ENCODE data around the gene ULK1. TPM values are rescaled to one million over a fixed set of nuclear protein-coding genes. Genes with fewer than 3 reads are reported as not detected.

The ULK1 gene
- total RNA-seq, 1 donor: 11.7 TPM

DNA sequence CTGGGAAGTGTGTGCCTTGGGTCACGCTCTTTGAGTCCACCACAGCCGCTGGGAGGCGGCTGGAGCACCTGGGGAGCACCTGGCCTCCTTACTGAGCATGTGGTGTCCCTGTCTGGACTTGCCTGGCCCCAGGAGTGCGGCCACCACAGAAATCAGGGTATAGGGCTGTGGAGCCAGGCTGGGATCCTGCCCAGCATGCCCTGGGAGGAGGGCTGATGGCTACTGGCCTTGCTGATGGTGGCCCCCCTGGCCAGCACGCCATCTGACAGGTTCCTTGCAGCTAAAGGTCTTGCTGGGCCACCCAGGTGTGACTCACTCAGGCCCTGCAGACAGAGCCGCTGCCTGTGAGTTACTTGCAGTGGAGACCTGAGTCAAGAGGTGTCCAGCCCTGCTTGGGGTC, 6.0 kb downstream of the ULK1 start:
- TF ChIP-seq, protein P1, sequence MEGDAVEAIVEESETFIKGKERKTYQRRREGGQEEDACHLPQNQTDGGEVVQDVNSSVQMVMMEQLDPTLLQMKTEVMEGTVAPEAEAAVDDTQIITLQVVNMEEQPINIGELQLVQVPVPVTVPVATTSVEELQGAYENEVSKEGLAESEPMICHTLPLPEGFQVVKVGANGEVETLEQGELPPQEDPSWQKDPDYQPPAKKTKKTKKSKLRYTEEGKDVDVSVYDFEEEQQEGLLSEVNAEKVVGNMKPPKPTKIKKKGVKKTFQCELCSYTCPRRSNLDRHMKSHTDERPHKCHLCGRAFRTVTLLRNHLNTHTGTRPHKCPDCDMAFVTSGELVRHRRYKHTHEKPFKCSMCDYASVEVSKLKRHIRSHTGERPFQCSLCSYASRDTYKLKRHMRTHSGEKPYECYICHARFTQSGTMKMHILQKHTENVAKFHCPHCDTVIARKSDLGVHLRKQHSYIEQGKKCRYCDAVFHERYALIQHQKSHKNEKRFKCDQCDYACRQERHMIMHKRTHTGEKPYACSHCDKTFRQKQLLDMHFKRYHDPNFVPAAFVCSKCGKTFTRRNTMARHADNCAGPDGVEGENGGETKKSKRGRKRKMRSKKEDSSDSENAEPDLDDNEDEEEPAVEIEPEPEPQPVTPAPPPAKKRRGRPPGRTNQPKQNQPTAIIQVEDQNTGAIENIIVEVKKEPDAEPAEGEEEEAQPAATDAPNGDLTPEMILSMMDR (IDR thresholded peaks at IDR 0.05; ENCODE audit: insufficient read depth, low read depth, low read length): no peak
- no peak overlapping the region for H3K4me3 ChIP-seq (ENCODE audit: low read depth, low read length)
- DNase-seq (ENCODE audit: low read depth): no peak

DNA sequence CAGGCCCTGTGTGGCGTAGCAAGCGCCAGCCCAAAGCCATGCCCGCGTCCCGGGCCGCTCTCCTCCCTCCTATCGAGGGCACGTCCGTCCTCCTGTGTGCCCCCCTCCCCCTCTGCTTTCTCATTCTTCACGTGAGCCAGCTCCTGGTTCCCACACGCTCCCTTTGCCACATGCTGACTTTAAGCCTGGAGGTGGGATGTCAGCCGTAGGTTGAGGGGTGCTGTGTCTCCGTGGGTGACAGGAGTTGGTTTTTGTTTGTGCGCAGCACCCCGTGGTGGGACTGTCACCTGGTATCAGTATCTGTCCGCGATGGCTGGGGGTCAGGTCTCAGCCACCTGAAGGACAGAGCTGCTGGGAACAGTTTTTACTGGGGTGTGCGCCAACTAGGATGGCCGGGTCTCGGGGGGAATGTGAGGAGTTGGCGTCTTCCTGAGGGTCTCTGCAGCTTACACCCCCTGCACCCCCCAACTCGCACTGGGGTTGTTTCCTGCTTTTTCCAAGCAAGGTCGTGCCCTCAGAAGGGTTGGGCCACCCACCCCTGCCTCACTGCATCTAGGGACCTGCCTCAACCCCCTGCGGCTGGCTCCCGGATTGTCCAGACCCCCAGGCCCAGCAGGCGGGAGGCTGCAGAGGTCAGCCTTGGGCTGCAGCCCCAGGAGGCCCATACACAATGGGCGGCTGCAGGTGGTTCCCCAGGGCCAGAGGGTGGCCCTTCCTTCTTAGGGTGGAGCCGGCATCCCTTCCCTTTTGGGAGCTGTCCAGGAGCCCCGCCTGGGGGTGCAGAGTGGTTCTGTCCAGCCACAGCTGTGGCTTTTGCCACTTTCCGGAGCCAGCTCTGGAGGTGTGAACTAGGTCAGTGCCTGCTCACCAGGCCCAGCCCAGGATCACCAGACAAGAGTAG, 7.3 kb downstream of the ULK1 start:
- no peak for DNase-seq (ENCODE audit: low read depth)
- no peak overlapping the region for H3K4me3 ChIP-seq (ENCODE audit: low read depth, low read length)
- TF ChIP-seq, protein P1 (IDR thresholded peaks at IDR 0.05; ENCODE audit: insufficient read depth, low read depth, low read length): no peak

DNA sequence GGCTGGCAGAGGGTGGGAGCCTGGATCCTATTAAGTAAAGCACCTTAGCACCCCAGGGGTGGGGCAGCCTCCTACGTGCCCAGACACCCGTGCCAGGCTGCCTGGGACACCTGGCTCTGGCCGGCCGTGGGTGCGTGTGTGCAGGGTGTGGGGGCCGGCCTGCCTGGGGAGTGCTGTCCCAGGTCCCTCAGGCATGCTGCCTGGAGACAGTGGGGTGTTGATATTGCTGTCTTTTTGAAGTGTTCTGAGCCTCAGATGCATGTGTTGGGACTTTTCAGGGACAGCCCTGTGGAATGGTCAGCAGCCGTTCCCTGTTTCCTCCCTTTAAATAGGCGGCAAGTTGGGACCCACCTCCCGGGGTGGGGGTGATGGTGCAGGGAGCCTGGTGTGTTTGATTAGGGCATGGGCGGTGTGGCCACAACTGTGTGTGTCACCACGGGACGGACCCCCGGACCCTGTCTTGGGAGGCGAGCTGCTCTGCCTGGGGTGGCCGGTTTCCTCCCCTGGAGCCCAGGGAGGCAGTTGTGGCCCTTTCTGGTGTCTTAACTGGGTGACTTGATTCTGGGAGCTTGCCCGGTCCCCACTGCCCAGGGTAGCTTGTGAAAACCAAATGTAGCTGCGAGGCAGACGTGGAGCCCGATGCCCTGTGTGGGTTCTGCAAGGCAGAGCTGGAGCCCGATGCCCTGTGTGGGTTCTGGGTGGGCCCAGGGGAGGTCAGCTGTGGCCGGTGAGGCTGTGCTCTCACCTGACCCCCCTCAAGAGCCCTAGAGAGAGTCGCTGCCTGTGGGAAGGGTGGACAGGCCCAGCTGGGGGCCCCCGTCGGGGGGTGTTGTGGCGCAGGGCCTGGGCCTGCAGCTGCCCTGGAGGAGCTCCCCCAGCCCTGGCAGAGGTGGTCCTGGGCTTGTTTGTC, 8.2 kb downstream of the ULK1 start:
- no peak for DNase-seq (ENCODE audit: low read depth)
- H3K4me3 ChIP-seq (ENCODE audit: low read depth, low read length): no peak overlapping the region
- TF ChIP-seq, protein P1 (IDR thresholded peaks at IDR 0.05; ENCODE audit: insufficient read depth, low read depth, low read length): no peak

DNA sequence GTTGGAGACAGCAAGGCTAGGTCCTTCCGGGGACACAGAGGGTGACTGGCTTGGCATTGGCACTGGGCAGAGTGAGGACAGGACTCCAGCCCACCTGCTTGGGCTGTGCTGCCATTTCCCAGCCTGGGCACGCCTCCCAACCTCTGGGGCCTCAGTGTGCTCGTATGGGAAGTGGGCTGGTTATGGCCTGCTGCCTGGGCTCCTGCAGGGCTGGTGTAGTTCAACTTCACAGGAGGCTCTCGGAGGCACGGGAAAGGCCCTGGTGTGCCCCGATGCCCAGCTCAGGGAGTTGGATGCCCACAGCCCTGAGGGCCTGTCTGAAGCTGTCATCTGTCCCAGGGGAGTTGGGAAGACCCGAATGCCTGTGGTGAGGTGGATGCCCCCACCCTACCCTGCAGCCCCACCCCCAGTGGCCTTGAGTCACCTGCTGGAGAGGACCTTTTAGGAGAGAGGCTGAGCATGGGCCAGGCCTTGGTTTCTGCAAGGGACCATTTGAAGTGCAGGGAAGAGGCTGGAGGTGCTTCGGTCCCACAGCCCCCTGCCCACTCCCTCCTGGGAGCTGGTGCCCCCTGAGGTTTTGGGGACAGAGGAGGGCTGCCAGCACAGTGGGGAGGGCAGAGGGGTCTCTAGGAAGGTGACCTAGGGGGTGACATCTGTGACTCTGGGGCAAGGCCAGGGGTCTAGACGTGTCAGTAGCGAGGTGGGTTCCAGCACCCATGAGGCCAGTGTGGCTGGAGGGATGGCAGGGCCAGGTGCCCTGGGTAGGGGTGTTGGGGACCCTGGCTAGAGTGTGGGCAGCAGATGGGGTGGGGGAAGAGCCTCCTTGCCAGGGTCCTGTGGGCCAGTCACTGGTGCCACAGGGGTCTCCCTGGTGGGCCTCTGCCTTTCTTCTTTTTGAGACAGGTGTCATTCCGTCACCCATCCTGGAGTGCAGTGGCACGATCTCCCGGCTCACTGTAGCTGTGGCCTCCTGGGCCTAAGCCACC, 9.1 kb downstream of the ULK1 start:
- no peak overlapping the region for H3K4me3 ChIP-seq (ENCODE audit: low read depth, low read length)
- TF ChIP-seq, protein P1 (IDR thresholded peaks at IDR 0.05; ENCODE audit: insufficient read depth, low read depth, low read length): no peak
- DNase-seq (ENCODE audit: low read depth): no peak

DNA sequence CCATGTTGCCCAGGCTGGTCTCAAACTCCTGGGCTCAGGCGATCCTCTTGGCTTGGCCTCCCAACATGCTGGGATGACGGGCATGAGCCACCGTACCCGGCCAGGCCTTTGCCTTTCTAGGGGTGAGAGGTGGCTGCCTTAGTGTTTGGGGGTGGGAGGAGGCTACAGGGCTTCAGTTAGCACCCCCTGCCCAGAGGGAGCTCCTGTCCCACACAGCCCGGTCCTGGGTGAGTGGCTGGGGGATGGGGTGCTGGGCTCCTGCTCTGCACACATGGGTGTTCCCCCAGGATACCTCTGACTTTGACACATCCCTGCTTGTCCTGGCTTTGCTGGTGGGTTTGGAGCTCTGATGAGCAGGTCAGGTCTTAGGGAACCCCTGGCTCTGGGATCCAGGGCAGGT, 9.9 kb downstream of the ULK1 start:
- H3K4me3 ChIP-seq (ENCODE audit: low read depth, low read length): no peak overlapping the region
- TF ChIP-seq, protein P1 (IDR thresholded peaks at IDR 0.05; ENCODE audit: insufficient read depth, low read depth, low read length): no peak
- no peak for DNase-seq (ENCODE audit: low read depth)

DNA sequence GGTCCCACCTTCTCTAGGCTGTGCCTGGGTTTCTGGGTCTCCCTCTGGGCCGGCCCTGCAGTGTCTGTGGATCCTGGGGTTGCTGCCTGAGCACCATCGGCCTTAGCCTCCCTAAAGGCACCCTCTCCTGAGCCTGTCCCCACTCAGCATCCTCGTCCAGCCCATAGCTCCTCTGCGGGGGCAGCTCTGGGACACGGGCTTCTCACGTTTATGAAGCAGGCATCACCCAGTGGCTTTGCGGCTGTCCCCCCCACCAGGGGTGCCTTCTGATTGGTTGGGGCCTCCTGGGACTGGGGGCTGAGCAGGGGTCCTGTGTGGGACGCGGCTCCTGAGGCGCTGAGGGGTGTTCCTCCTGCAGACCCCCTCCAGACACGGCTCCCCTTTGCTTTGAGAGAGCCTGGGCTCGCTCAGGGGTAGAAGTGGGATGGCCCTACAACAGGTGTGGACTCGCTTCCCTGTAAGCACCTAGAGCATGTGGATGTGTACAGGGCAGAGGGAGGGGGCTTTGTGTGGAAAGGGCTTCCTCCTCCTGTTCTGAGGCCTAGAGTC, 10.7 kb downstream of the ULK1 start:
- DNase-seq (ENCODE audit: low read depth): no peak
- no peak overlapping the region for H3K4me3 ChIP-seq (ENCODE audit: low read depth, low read length)
- TF ChIP-seq, protein P1 (IDR thresholded peaks at IDR 0.05; ENCODE audit: insufficient read depth, low read depth, low read length): no peak
